Stimulated activated CD8-positive, alpha-beta memory T cell treated with anti-CD3 and anti-CD28 coated beads, Interleukin-4, amount 100 ng/mL, for 48 hours (primary cell): ENCODE results near the gene FOXL1.

ENCODE experiments used
- DNase-seq: peaks from one replicate; pipeline ENCODE4 v3.0.0-alpha.2; 2020

The FOXL1 gene

GRCh38 chr16:86568677-86569623 is 9.4 kb upstream of the FOXL1 start:
- no peak for DNase-seq

DNA sequence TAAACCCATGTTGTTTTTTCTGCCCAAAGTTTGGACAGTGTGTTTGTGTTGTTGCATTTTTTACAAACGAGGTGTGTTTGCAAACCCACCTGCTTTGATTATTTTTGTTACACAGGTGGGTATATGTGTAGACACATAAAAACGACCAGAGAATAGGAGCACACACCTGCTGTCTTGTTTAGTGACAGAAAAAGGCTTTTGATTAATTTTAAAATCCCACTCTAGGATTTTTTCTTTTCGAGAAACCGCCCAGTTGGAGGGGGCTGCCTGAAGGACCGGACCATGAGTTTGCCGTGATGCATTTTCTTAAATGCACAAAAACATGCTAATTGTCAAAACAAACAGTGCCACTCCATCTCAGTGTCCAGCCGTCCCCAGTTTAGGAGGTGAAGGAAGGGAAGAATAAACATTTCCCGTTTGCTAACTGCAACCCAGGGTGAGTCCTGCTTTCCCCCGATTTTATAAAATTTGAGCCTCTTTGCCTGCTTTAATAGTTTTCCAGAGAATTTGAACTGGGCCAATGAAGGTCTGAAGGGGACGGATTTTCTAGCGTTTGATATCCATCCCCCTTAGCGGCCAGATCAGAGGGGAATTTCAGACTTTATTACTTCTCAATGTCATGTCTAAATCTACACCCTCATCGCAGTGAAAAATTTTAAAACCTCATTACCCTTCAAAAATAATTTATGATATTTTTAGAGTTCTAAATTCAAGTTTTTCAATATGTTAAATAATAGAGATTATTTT is 8.5 kb upstream of the FOXL1 start:
- no peak for DNase-seq

DNA sequence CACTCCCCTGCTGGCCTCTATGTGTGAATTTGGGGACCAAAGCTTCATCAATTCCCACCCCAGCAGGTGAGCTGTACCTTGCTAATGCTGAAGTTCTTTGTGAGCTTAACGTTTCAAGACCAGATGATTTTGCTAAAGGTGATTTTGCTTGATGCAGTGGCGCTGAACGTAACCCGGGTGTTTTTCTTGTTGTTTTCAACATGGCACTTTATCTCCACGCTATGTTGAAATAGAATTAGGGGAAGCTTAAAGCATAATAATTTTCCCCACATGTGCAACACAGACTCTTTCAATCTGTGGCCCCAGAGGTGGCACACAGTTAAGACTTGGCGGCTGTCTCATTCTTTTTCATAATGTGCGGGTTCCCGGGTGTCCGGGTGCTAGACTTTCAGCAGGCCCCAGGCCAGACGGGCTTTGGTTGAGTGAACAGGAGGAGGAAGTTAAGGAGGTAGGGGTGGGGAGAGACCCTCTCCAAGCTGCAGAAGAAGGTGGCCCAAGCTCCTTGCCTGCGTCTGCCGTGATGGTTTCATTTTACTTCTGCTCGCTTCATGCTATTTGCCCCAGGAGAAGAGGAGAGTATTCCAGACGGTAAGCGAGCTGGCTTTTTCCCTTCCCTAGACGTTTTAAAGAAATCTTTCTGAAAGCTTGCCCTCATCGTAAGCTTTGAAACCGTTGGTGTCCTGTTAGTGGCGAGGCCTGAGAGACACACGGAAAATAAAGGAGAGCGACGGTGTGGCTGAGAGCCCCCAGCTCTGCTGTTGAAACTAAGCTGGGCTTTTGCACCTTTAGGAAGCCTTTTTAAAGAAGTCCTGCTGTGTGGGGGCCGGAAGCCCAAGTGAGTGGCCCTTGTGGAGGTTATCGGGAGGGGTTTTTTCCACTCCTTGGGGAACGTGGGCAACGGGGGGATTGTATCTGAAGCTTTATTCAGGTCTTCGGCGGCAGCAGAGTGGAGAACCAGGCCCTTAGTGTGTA is 7.5 kb upstream of the FOXL1 start:
- DNase-seq = no peak

DNA sequence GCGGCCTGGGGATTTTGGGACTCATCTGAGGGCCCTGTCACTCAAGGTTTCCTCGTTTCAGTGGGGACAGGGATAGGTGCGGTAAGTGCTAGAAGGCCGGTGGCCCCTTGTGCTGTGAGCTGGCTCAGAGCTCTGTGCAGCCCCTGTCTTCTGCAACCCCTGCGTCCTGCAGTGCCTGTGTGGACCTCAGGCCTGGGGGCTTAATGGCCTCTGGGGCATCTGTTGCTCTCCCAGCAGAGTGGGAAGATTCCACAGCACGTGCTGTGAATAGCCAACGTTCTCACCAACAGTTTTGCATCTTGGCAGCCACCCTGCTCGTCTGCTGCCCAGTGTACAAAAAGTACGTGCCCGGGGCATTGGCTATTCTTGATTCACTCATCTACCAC is 6.8 kb upstream of the FOXL1 start:
- DNase-seq = no peak

DNA sequence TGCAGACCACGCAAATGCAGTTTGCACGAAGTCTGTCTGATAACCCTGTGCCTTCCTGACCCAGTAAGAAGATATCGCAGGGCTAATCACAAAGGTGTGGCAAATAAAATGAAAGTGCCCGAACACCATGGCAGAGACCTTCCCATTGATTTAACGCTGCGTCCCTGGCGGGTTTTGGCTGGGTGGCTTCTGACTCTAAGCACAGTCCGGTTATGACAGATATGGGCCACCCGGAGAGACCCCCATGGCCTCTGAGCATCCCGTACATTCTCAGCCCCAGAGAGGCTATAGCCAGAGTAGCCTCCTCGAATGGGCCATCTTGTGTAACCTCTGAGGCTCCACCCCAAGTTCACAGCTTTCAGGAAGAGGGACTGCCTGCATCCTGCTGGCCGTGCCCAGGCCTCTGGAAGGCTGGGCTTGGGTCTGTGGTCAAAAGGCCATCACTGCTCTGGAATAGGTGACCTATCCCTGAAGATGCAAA is 6.3 kb upstream of the FOXL1 start:
- no peak for DNase-seq

GRCh38 chr16:86572606-86573005 is 5.7 kb upstream of the FOXL1 start:
- no peak for DNase-seq

DNA sequence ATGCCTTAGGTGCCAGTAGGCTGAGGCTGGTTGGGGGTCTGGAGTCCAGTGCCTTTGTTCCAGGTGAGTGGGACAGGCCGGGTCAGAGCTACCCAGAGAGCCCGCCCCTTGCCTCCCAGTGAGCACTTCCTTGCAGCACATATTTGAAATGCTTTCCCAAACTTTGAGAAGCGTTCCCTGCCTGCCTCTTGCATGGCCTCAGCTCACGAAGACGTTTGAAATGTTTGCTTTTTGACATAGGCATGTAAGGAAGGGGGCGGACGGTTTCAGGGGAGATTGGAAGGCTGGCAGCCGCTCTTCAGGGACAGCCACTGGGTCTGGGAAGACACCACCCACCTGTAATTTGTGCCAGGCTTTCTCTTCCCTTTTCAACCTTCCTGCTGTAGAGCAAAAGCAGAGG is 5.1 kb upstream of the FOXL1 start:
- no peak for DNase-seq

DNA sequence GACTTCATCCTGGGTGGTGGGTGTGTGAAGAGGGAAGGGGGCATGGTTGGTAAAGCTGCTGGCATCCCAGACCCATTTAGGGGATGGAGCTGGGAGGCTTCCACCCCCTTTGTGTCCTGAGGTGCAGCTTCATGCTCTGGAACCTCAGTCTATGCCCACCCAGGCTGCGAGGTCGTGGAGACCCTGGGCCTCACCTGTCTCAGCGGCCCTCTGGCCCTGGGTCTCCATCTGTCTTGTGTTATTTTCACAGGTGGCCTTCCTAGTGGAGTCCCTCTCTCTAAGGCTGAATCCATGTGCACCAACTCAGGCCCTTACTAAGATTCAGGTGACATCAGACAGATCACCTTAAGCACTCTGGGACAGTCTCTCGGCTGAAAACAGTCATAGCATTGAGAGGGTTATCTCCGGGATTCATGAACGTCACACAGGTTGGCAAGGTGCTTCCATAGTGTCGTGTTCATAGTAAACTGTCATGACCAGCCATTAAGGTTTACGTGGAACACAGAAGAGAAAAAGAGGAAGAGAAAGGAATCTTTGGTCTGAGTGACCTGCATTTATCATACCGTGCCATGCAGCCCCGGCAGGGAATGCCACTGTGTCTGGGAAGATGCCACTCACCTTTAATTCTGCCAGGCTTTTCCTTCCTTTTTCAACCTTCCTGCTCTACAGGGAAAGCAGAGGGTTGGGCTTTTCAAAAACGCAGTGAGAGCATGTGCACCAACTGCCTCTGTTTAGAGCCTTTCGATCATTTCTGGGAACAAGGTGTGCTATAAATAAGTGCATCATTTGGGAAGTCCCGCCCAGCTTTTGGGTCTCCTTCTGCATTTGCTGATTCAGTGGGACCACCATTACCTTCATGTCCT is 4.5 kb upstream of the FOXL1 start:
- no peak for DNase-seq

- no peak for DNase-seq
Measured at GRCh38 chr16:86574646-86575045, 3.7 kb upstream of the FOXL1 start.

GRCh38 chr16:86575095-86575685 is 3.2 kb upstream of the FOXL1 start:
- DNase-seq = no peak

GRCh38 chr16:86575754-86576557 is 2.4 kb upstream of the FOXL1 start:
- peak; percentile 75 for DNase-seq

GRCh38 chr16:86576591-86577313 is 1.6 kb upstream of the FOXL1 start:
- no peak for DNase-seq

- no peak for DNase-seq
Measured at GRCh38 chr16:86577314-86577971, 906 bp upstream of the FOXL1 start.

GRCh38 chr16:86578611-86579267 is 390 bp downstream of the FOXL1 start:
- DNase-seq = no peak

DNA sequence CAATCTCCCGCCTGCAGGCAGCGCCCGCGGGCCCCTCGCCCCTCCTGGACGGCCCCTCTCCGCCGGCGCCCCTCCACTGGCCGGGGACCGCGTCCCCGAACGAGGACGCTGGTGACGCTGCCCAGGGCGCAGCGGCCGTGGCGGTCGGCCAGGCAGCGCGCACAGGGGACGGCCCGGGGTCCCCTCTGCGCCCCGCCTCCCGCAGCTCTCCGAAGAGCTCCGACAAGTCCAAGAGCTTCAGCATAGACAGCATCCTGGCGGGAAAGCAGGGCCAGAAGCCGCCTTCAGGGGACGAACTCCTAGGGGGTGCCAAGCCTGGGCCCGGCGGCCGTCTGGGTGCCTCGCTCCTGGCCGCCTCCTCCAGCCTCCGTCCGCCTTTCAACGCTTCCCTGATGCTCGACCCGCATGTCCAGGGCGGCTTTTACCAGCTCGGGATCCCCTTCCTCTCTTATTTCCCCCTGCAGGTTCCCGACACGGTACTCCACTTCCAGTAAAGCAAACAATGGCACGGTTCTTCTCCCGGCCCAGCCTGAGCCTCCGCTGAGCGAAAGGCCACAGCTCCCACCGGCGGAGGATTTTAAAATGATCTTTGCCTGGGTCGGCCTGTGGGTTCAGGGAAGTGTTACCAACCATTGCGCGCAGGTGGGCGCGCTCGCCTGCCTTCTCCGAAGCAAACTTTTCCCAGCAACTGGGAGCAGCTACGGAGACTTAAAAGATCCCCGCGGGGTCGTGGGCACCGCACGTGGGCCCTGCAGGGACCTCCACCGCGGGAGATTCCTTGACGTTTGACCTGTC is 1.1 kb downstream of the FOXL1 start:
- no peak for DNase-seq

GRCh38 chr16:86580063-86580790 is 1.9 kb downstream of the FOXL1 start:
- no peak for DNase-seq

DNA sequence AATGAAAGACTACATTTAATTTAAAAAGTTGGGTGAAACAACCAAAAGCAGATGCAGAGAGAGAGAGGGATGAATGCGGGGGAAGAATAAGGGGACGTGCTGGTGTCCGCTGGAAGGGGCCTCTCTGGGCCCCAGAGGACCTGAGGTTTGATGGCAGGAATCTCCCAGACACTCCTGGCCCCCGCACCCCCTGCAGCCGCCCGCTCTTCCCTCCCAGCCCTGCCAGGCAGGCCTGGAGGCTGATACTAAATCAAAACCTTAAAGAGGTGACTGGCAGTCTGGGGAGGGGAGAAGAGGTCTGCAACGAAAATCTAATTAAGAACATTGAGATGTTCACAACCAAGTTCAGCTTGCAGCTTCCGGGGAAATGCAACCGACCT is 2.4 kb downstream of the FOXL1 start:
- DNase-seq = no peak
